Mucosa of gallbladder (tissue), 1 donor: ENCODE data around the gene C11orf68. TPM values are rescaled to one million over a fixed set of nuclear protein-coding genes. Genes with fewer than 3 reads are reported as not detected.
"Not testable (repeated sequence)": the region's sequence is repeated elsewhere in the genome, so short reads cannot be mapped to it uniquely, and the experiment has no call there.

Experiments
- DNase-seq: peaks from one replicate; pipeline ENCODE4 v3.0.0-alpha.2; 2020; ENCODE audit warnings: low spot score
- total RNA-seq: library from RNA; stranded (reverse); gene quantifications from one replicate; pipeline ENCODE4 v1.2.1, GENCODE V29; 2021
- donor health status: DM: no; HTN: no; CAD: no.

The C11orf68 gene
- total RNA-seq = 44.8 TPM

DNA sequence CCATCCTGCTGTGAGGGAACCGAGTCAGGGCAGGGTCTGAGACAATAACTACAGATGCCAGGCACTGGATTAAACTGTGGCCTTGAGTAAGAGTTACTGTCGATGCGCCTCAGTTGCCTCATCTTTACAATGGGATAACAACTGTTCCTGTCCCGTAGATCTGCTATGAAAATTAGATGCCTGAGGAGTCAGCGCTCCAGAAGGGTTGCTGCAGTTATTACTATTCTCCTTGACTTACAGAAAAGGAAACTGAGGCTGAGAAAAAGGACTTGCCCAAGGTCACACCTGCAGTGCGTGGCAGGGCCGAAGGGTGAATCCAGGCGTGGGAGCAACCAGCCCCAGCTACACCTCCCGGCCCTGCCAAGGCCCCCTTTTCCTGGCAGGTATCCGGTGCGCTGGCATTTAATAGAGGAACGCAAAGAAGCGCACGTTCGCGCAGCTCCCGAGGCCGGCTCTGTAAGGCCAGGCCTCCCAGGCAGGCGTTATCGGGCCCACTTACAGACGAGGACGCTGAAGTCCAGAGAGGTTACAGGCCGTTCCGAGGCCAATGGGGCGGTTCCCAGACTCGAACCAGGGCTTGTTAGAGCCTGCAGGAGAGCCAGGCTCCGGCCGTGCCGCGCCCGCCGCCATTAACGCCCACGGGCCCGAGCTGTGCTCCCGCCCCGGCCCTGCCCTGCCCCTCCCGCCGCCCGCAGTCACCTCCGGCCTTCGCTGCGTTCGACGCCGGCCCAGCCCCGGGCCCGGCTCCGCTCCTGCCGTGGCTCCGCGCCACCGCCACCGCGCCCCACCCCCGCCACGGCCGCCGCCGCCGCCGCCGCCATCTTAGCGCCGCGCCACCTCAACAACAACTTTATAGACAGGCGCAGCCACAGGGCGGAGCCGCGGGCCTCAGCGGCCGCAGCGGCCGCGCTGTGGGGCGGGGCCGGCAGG lies at the start of gene C11orf68:
C11orf68 (minus strand) TSS at position 852 of the 930 bp plus-strand sequence; CDS start at position 821, 31 bp downstream.
- no peak for DNase-seq

GRCh38 chr11:65967329-65967934 lies 48.6 kb upstream of the C11orf68 start:
- no peak for DNase-seq

GRCh38 chr11:65965986-65966762 lies 47.3 kb upstream of the C11orf68 start:
- DNase-seq = no peak

DNA sequence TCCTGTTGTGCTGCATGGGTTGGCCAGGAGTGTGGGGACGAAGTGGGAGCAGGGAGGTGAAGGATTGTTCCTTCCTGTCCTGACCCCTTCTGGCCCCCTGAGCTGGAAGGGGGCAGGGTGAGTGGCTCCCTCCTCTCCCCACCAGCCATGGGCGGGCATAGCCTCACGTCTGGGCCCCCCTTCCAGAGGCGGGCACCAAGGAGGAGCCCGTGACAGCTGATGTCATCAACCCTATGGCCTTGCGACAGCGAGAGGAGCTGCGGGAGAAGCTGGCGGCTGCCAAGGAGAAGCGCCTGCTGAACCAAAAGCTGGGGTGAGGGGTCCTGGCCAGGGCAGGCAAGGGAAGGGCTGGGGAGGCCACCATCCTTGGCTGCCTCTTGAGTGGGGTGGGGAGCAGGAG lies 46.0 kb upstream of the C11orf68 start:
- no peak for DNase-seq

- no peak for DNase-seq
Observed at GRCh38 chr11:65962141-65962564, 43.3 kb upstream of the C11orf68 start.

GRCh38 chr11:65961267-65962140 lies 42.6 kb upstream of the C11orf68 start, which contains the start of gene SART1:
SART1 (plus strand) TSS chr11:65961734; CDS start chr11:65961781, 47 bp downstream.
- peak; percentile 98 for DNase-seq

DNA sequence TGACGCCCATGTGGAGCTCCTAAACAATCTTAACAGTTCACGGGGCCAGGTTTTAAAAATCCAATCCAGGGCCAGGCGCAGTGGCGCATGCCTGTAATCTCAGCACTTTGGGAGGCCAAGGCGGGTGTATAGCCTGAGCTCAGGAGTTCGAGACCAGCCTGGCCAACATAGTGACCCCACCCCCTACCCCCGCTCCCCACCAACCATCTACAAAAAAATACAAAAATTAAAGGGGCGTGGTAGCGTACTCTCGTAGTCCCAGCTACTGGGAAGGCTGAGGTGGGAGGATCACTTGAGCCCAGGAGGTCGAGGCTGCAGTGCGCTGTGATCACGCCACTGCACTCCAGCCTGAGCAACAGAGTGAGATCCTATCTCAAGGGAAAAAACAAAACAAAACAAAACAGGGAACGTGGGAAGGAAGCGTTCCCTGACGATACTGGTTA lies 42.0 kb upstream of the C11orf68 start:
- no peak for DNase-seq

DNA sequence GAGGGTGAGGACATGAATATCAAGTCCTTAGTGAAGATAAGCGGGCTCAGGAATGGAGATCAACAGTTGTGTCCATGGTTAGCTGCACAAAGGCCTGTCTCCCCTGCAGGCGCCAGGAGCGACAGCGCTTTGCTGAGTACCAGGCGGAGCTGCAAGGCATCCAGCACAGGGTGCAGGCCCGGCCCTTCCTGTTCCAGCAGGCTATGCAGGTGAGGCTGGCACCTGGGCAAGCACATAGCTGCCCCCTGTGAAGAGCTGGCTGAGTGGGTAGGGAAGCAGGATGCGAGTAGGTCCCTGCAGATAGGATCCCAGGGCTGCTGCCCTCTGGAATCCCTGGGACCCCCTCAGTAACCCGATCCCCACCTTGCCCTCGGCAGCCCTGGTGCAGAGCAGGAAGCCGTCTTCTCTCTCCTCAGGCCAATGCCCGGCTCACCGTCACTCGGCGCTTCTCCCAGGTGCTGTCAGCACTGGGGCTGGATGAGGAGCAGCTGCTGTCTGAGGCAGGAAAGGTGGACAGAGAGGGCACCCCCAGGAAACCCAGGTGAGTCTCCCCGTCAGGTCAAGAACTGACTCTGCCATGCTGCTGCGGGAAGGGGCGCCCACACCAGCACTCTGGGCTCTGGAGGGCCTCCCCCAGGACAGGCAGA lies 40.0 kb upstream of the C11orf68 start:
- DNase-seq = no peak

GRCh38 chr11:65958291-65958690 lies 39.4 kb upstream of the C11orf68 start:
- no peak for DNase-seq

DNA sequence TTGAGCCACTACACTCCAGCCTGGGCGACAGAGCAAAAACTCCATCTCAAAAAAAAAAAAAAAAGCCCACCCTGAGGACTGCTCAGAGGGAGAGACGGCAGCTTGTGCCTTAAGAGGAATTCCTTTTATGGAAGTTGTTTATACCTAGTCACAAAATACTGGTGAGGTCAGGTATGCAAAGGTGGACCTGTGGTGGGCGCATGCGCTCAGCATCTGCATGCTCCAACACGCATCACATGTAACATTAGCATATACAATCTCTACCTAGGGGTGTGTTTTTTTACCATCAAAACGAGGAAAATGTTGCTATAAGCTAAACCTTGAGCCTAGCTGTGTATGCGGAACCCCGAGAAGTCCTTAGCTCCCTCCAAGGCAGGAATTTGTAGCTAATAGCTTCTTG lies 35.9 kb upstream of the C11orf68 start:
- DNase-seq = no peak

GRCh38 chr11:65953471-65953870 lies 34.6 kb upstream of the C11orf68 start:
- no peak for DNase-seq

- no peak for DNase-seq
Observed at GRCh38 chr11:65952052-65952521, 33.2 kb upstream of the C11orf68 start.

- DNase-seq = not testable (repeated sequence)
Observed at GRCh38 chr11:65951641-65952040, 32.8 kb upstream of the C11orf68 start.

- not testable (repeated sequence) for DNase-seq
Observed at GRCh38 chr11:65950711-65951110, 31.8 kb upstream of the C11orf68 start.

GRCh38 chr11:65947603-65948125 lies 28.8 kb upstream of the C11orf68 start:
- DNase-seq = no peak

DNA sequence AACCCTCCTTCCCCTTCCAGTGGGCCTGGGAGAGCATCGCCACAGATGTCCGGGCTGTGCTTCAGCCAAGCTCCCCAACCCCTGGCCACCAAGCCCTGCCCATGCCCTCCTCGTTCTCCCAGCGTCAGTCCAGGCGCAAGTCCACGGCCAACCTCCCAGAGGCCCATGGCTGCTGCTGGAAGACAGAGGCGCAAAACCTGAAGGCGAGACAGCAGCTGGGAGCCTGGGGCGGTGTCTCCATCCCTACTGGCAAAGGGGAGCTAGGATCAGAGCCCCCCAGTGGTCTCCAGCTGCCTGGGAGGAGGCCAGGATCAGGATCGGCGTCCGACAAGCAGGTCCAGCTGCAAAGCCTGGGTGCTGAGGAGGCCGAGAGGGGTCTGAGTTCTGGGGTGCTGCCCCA lies 28.3 kb upstream of the C11orf68 start:
- DNase-seq = no peak

DNA sequence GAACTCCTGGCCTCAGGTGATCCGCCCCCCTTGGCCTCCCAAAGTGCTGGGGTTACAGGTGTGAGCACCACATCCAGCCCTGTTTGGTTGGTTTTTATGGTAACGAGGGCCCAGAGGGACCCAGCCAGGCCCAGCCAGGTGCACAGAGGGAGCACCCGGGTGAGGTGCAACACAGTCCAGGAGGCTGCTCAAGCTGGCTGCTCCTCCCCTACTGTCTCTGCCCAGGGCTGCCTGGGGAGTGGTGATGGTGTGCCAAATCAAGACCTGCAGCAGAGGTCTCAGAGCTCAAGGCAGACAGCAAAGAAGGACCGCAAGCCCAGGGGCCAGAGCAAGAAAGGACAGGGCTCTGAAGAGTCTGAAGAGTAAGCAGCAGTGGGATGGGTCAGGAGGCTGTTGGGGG lies 27.8 kb upstream of the C11orf68 start:
- DNase-seq = no peak

DNA sequence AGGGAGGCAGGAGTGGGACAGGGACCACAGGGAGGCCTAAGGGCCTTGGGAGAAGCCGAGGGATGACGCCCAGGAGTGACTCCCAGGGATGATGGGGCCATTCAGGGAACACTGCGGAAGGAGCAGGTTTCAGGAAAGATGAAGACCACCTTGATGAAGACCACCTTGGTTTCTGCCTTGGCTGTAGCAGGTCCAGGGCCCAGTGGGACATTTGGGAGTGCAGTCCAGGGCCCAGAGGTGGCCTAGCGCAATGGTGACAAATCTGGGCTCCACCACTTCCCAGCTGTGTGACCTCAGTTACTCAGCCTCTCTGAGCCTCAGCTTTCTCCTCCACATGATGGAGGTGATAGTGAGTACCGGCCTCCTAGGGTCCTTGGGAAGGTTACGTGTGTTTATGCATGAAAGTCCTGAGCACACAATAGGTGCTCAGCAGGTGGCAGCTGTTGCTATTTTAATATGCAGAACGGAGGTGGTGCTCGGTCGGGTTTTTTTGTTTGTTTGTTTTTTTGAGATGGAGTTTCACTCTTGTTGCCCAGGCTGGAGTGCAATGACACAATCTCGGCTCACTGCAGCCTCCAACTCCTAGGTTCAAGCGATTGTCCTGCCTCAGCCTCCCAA lies 27.2 kb upstream of the C11orf68 start:
- no peak for DNase-seq

- DNase-seq = no peak
Observed at GRCh38 chr11:65945430-65945911, 26.6 kb upstream of the C11orf68 start, which contains the start of gene TSGA10IP. TSGA10IP (plus strand) TSS chr11:65945480; CDS start chr11:65945676, 196 bp downstream.
